ENCODE measurements around the gene IGSF5.
"Not testable (repeated sequence)": the region's sequence is repeated elsewhere in the genome, so short reads cannot be mapped to it uniquely, and the experiment has no call there.

IGSF5 gene

DNA sequence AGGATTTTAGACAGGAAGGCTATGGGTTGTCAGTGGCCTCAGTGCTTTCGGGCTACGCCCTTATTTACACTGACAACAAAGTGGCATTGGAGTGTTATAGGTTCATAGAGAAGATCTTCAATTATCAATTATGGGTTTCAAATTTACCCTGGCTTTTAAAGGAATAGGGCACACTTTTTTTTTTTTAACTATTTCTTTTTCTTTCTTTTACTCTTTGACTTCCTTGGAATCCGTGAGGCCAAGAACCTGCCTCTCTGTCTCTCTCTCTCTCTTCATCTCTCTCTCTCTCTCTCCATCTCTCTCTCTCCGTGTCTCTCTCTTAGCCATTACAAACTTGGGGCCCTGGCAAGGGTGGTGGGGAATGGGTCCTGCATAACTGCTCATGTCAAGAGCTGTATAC lies at the start of gene IGSF5:
Gene IGSF5, plus strand, starts transcription at position 301 of the 400 bp plus-strand sequence. CDS start 327 bp downstream, outside the sequence.
- DNase-seq, result not testable (repeated sequence)

DNA sequence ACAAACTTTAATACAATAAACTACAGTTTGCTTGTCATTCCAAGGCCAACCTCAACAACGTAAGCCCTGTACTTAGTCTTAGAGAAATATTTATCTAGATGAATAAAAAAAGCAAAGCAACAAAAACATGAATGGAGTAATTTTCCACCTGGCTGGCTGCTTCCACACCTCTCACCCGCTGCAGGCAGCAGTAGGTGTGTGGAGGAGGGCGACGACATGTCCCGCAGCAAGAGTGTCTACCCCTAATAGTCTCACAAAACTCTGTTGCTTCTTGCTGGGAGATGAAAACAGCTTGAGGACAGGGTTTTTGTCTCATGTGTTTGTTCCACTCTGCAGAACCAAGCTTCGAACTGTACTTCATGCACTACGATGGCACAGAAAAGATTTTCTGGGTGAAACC lies 48.8 kb upstream of the IGSF5 start:
- no peak for DNase-seq

DNA sequence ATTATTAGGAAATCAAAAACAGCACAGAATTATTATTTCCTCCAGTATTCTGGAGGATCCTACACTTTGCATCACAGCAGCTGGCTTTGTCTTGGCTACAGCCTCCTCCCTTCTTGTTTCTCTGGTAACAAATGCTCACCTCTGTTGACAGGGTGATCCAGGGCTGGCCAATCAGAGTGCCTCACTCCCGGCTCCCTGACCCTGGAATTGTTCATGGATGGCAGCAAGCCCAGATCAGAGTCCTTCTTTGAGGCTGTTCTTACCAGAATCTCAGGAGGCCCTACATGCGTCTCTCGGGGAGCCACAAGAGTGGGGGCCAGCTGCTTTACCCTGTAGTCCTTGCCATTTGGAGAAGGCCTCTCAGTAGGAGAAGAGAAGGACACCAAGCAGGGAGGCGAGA lies 48.4 kb upstream of the IGSF5 start:
- DNase-seq, result no peak

DNA sequence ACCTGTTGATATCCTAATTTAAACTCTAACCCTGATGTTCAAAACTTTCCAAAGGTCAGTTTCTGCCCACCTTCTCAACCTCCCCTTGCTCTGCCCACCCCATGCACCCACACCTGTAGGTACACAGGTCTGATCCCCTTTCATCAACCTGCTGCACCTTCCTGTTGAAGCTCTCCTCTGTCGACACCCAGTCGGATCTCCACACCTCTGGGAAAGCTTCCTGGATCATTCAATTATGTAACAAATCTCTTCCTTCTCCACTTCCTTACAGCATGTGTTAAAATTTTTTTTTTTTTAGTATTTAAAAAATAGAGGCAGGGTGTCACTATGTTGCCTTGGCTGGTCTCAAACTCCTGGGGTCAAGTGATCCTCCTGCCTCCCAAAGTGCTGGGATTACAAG lies 44.7 kb upstream of the IGSF5 start:
- DNase-seq, result no peak

DNA sequence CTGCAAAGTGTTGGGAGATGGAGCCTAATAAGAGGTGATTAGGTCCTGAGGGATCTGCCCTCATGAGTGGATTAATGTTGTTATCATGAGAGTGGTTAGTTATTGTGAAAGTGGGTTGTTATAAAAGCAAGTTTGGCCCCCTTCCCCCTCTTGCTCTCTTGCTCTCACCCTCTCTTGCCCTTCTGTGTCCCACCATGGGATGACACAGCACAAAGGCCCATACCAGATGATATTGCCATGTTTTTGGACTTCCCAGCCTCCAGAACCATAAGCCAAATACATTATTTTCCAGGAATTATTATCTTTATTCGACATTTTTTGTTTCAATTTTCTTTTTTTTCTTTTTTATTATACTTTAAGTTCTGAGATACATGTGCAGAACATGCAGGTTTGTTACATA lies 41.4 kb upstream of the IGSF5 start:
- no peak for DNase-seq

DNA sequence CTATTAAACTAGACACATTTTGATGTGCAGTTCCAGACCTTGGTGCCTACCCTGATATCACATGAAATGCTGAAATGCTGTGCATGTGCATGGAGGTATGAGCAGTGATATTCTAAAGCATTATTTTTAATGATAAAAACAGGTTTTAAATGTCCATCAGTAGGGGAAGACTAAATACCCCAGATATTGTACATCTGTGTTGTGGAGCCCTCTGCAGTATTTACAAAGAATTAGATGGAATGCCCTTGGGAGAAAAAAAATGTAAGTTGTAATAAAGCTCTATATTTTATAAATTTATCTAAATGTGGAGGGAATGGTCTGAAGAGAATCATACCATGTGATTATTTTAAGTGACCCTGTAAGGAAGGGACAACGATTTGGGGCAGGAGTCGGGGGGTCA lies 39.1 kb upstream of the IGSF5 start:
- peak; percentile 16 for DNase-seq

DNA sequence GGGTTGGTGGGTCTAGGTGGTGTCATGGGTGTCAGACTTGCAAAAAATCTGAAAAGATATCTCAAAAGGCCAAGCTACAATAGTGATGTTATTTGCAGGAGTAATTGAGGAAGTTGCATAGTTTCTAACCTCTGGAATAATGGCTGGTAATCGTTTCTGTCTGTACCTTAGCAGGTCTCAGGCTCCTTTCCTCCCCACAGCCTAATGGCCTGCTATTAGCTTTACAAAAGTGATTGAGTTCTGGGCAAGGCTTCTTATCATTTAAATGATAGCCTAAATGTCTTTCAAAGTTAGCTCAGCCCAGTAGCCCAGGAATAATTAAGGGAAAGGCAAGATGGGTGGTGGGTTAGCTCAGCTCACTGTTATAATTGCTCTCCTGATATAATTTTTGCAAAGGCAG lies 37.7 kb upstream of the IGSF5 start:
- no peak for DNase-seq

DNA sequence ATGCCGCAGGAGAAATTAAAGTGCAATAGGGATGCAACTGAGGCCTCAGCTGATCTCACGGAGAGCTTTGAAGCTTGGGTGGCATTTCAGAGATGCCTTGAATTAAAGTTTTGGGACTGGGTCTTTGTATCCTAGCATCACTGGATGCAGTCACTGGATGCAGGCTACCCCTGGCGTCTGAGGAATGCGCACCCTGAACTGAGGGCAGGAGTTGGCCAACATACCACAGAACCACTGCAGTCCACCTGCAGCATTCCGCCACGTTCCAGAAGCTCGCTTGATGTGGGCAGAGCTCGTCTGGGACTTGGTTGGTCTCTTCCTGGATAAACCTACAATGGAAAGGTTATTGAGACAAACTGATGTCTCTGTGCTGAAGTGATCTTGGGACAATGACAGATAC lies 34.1 kb upstream of the IGSF5 start:
- DNase-seq, result no peak

DNA sequence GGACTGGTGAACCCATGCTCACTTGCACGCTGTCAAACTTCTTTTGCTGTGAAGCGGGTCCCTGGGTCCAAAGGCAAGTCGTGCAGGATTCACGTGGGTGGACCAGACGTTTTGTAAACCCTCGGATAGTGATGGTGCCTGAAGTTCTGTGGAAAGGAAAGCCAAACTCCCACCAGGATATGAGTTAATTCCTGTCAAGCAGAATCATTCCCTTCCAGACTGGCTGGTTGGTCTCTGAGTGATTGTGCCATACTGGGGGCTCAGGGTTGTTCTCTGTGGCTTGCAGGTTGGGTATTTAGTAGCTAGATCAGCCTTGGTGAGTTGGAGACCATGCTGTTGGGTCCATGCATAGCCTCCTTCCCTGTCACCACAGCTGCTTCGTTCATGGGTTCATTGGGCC lies 32.7 kb upstream of the IGSF5 start:
- DNase-seq, result no peak

DNA sequence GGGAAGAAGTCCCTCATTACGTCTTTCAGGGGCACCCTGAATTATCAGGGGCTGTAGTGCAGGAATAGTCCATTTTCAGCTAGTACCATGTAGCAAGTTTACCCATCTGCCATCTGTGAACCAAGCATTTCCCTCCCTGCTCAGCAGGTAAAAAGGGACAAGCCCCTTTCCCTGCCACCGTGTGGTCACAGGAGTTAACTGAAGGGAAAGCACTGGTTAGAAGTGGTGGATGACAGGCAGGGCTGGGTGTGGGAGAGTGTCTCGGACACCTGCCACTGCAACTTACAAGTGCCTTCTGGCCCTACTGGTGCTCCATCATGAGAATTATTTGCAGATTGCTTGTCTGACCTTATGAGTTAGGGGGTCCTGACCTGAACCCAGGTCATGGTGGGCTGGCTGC lies 32.0 kb upstream of the IGSF5 start:
- no peak for DNase-seq

DNA sequence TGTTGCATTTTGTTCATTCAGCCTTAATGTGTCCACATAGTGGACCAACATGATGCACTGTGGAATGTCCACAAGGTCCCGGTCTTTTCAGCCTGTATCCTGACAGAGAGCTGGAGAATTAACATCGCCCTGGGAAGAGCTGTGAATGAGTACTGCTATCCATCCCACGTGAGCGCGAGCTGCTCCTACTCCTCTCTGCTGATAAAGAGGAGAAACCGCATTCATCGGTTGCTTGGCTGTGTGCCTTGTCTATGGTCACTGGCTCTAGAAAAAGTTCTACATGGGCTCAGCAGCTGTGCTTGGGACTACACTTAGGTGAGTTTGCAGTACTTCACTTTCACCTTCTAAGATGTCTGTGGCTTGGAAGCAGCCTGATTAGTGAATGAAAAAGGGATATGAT lies 31.1 kb upstream of the IGSF5 start:
- no peak for DNase-seq

DNA sequence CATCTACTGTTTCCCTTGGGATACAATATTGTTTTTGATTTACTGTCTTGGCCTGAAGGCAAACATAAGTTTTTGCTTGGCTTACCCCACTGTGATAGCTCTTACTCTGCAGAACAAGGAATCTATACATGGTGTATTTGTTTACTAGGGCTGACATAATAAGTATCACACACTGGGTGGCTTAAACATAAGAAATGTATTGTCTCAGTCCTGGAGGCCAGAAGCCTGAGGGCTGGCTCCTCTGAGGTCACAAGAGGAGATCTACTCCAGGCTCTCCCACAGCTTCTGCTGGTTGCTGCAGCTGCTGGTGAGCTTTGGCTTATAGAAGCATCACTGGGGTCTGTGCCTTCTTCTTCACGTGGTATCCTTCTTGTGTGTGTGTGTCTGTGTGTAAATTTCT lies 30.7 kb upstream of the IGSF5 start:
- DNase-seq, result no peak

DNA sequence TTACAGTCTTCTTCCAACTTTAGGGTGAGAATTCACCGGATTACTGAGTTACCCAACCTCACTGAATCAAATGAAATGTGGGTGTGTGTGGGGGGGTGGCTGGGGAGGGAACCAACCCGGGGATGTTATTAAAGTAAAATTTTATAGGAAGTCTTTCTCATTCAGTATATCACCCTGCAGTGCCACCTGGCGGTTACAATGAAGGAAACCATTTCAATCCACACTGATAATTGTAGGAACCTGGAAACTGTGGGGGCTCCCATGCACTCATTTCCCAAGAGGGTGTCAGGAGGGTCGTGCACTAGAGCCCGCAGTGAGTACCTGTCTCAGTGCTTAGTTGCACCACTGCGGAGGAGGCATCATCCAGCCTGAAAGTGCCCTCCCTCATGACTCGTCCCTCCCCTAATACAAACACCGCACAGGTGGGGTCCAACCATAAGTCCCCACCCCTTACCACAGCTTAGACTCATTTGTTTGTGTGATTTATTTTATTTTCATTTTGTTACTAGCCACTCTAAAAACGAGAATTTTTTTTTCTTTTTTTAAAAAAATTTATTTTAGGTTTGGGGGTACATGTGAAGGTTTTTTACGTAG lies 29.1 kb upstream of the IGSF5 start:
- DNase-seq, result peak; percentile 6

DNA sequence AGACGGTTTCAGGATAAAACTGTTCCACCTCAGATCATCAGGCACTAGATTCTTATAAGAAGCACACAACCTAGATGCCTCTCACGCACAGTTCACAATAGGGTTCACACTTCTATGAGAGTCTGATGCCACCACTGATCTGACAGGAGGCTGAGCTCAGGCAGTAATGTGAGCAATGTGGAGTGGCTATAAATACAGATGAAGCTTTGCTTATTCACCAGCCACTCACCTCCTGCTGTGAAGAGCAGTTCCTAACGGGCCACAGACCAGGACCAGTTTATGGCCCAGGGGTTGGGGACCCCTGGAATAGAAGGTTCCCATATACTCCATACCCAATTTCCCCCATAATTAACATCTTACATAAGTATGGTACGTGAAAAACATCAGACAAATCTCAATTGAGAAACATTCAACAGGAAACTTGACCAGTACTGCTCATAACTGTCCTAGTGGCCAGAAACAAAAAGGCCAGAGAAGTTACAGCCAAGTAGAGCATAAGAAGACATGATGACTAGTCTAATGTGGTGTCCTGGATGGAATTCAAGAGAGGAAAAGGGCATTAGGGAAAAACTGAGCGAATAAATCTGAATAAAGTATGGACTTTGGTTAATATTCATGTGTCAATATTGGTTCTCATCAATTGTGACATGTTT lies 24.7 kb upstream of the IGSF5 start:
- DNase-seq, result no peak

DNA sequence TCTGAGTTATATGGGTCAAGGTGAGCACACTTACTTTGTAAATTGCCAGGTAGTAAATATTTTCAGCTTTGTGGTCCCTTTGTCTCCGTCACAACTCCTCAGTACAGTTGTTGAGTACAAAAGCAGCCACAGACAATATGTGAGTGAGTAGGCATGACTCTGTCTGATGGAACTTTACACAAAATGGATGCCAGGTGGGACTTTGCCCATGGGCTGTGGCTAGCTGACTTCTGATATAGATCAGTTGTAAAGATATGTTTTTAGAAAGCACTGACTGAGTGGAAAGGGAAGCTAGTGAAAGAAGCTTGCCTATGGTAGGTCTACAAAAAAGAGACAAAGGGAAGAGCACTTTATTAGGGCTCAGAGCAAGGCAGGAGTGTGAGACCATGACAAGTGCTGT lies 23.1 kb upstream of the IGSF5 start:
- DNase-seq, result no peak

DNA sequence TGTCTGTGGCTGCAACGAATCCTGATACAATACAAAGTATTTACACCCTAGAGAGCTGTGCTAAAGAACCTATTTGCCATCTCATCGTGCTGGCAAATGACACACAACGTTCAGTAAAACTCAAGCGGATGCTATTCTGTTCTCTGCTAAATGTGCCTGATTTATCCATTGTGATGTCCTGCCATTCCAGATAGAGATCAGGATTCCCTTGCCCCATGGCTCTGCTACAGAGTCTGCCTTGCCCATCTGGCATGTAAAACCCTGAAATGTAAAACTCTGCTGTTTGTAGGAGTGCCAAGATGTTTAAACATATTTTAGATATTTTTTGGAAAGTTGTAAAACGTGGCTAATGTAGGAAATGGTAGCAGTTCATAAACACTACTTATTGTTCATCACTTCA lies 20.0 kb upstream of the IGSF5 start:
- DNase-seq, result no peak

DNA sequence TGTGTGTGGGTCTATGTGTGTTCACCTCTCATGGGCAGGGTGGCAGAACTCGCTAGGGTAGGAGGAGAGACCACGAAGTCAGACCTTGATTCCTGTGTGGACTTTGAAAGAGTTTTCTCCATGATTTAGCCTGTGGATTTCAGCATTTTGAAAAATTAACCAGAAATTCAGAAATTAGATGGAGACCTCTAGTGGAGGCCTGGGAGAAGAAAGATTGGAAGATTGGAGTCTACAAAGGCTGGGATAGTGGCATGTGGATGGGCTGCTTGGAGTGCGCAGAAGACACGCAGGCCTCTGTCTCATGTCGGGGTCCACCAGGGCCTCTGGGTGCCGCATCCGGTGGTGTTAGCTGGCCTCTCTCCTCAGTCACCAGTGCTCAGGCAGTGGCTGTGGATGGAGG lies 18.9 kb upstream of the IGSF5 start:
- DNase-seq, result no peak

DNA sequence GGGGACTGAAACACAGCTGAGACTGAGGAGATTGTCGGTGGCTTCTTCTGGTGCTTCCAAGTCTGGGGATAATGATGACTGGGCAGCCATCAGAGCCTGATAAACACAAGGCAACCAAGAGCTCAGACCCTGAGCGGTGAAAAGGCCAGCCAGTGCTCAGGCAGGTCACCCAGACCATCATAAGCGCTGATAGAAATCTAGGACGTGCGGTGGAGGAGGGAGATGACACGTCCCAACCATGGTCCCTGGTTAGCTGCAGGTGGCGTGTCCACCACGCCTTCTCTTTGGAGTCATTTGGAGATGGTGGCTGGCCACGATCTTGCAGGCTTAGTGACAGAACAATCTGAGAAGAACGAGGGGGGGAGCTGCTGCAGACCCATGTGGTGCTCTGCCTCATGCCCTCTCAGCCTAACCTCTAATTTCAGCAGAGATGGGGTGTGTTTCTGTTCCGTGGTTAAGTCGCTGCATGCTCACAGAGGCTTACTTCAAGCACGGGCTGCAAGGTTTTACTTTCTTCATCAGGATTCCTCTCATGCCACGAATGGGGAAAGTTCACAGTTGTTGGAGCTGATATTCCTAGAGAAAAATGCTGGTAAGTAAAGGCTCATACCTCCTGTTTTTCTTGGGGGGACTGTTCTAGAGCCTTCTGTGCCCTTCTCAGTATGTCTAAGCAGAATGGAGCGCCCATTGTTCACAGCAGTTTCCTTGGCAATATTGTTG lies 17.4 kb upstream of the IGSF5 start:
- DNase-seq, result no peak

DNA sequence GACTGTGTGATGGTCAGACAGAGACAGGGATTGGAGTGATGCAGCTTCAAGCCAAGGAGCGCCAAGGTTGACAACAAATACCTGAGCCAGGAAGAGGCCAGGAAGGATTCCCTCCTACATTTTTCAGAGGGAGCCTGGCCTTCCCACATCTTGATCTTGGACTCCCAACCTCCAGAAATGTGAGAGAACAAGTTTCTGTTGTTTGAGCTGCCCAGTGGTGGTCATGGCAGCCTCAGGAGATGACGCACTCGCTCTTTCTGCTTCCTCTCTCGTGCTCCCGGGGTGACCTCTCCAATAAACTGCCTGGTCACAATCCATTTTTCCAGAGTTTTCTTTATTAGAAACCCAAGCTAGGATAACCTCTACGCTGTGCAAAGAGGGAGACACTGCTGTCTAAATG lies 16.6 kb upstream of the IGSF5 start:
- DNase-seq, result no peak

DNA sequence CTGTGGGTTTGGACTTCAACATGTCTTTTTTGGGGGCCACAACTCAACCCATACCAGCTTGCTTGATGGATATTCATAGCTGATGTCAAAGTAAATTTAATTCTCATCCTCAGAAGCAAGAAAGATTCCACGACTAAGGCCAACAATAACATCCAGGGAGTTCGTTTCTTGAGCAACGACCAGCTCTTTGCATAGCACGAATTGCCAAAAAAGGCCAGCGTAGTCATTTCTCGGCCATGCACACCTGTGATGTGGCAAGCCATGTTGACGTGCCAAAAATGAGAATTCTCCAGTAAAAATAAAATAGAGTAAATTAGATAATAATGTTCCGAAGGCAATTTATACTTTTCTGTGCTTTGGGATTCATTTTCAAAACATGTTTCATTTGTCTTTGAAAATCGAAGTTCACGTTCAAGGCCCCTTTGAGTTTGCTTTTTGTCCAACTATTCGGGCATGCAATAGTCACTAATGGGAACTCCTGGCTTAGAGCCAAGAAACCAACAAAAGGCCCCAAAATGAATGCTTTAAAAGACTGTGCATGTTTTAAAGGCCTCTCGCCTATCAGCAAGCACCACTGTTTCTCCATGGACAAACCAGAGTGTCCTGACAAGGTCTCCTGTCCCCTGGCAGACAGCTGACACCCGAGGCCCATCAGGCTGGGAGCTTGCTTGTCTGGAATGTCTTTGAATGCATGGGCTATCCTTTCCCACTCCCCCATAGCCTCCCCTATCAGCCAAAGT lies 14.4 kb upstream of the IGSF5 start:
- no peak for DNase-seq

DNA sequence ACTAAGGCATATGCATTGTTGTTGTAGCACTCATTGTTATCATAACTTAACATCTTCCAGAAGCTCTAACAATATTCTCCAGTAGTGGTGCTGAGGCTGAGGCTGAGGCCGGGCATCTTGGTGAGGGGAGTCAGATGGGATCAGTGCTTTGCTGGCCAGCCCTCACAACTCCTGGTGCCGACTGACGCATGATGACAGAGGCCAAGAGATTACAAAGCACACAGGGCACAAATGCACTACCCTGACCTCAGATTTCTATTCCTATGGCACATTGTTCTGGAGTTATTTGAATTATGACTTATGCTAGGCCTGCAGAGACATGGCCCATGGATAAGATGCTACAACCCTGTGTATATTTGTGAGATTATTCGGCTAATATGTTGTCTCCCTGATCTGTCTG lies 8.3 kb upstream of the IGSF5 start:
- no peak for DNase-seq

DNA sequence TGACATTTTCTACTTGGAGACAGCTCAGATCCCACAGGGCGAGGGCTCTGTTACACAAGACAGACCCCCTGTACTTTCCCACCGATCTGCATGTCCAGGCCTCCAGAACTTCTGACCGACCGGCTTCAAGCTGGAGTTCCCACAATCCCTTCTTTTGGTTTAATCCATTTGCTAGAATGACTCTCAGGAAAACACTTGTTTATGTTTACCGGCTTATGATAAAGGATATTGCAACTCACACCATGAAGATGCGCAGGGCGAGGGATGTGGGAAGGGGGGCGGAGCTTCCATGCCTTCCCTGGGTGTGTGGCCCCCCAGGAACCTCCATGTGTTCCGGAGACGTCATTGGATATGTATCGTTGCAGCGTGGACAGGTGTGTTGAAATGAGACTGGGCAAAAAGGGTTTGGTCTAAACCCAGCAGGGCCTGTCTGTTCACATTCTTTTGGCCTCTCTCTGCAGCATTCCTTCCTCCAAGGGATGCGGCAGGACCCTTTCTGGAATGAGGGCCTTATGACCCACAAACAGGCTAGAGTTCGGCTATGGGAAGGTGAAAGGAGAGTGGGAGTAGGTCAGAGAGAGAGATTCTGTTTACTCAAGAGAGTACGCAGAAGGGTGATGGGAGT lies 7.5 kb upstream of the IGSF5 start:
- DNase-seq, result no peak

DNA sequence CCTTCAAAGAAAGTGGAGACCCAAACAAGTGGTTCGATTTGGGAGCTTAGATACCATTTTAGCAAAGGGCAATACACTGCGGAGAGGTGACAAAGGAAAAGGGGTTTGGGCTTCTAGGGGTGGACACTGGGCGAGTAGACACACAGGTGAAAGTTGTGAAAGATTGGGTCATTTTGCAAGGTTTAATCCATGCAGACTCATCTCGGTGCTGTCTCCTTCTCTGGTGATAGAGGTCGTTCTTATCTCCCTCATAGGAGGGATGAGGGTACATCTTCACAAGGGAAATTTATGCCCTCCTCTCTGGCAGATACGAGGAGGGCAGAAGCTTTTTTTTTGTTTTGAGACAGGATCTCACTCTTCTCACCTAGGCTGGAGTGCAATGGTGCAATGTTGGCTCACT lies 6.4 kb upstream of the IGSF5 start:
- DNase-seq, result no peak

All from amniotic stem cell (primary cell).